Uterus (tissue), 4 donors: ENCODE measurements around the gene BCAS3. TPM values are rescaled to one million over a fixed set of nuclear protein-coding genes. Genes with fewer than 3 reads are reported as not detected.
A peak's percentile ranks its signal among the peaks of the same experiment; 100 is the strongest.

Experiments used
- DNase-seq, 2 donors: peaks; one replicate each; pipeline ENCODE4 v3.0.0-alpha.2; 2019 to 2020
- H3K27ac ChIP-seq, 2 donors: fragments of 200-600 bp; sonication (generic); 1 replicate in 1 of 2; 2 replicates in 1 of 2; pipeline ENCODE4 v1.5.1; 2016 to 2018
- H3K27me3 ChIP-seq, 2 donors: fragments of 200-600 bp; sonication (generic); one replicate each; pipeline ENCODE4 v1.5.1; 2018 to 2019; ENCODE audit warnings: control low read depth in 1 of 2
- H3K36me3 ChIP-seq, 2 donors: fragments of 200-600 bp; sonication (generic); one replicate each; pipeline ENCODE4 v1.5.1; 2019; ENCODE audit warnings: control low read depth in 1 of 2
- H3K4me1 ChIP-seq, 2 donors: fragments of 200-600 bp; sonication (generic); one replicate each; pipeline ENCODE4 v1.5.1; 2018 to 2019; ENCODE audit warnings: control low read depth in 1 of 2
- H3K4me3 ChIP-seq, 2 donors: fragments of 200-600 bp; sonication (generic); 1 replicate in 1 of 2; 2 replicates in 1 of 2; pipeline ENCODE4 v1.5.1; 2018 to 2019; ENCODE audit warnings: mild to moderate bottlenecking in 1 of 2
- H3K9me3 ChIP-seq, 2 donors: fragments of 200-600 bp; sonication (generic); one replicate each; pipeline ENCODE4 v1.5.1; 2019; ENCODE audit warnings: control low read depth in 1 of 2
- POLR2A ChIP-seq, 2 donors: fragments of 450-650 bp; IDR thresholded peaks; one replicate each; pipeline ENCODE4 v1.6.1; 2016; ENCODE audit warnings: antibody characterized with exemption in 2 of 2, mild to moderate bottlenecking in 1 of 2, moderate library complexity in 1 of 2
- intact Hi-C: fragments of 100-400 bp; cut with DNase I; formaldehyde crosslinking; loops from one replicate; pipeline ENCODE4 v1.15.1; 2023; ENCODE audit warnings: low total_unique reads
- total RNA-seq, 4 donors: library from RNA; depleted of rRNA in 3 of 4; stranded (reverse); fragments of >200 nt in 3 of 4; gene quantifications; one replicate each; pipeline versions ENCODE4 v1.1.0 to v1.2.4, GENCODE V29; 2014 to 2023
- TF ChIP-seq, protein P1 (sequence below), 4 experiments: fragments of 200-600 bp in 2 of 4; fragments of 450-650 bp in 2 of 4; sonication (generic) in 2 of 4; IDR thresholded peaks; one replicate each; pipeline ENCODE4 v1.5.1; 2016 to 2019; ENCODE audit warnings: antibody characterized with exemption in 4 of 4, mild to moderate bottlenecking in 2 of 4, moderate library complexity in 1 of 4
- donor health status: DM: yes; HTN: yes; CAD: no.

BCAS3 gene
- total RNA-seq, 4 donors from 2014 or later = 42.6 to 147 (median 83.7) TPM

DNA sequence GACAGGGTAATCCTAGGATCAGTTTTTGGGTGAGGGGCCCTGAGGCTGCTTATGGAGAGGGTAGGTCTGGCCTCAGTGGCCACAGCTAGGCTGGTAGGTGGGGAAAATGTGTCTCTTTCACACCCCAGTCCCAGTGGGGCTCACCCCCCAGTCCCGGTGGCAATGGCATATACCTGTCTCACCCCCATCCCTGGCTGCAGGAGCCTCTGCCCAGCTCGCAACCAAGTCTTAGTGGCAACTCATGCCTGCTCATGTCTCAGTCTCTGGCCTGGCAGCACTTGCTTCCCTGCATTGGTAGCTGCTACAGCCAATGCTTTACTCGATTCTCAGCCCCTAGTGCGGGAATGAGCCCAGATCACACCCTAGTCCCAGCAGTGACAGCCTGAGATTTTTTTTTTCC lies 221.5 kb downstream of the BCAS3 start:
- no peaks in the 10 kb centered on the region for H3K36me3 ChIP-seq
- TF ChIP-seq POLR2A (IDR thresholded peaks at IDR 0.05) = no peak
- TF ChIP-seq, protein P1, sequence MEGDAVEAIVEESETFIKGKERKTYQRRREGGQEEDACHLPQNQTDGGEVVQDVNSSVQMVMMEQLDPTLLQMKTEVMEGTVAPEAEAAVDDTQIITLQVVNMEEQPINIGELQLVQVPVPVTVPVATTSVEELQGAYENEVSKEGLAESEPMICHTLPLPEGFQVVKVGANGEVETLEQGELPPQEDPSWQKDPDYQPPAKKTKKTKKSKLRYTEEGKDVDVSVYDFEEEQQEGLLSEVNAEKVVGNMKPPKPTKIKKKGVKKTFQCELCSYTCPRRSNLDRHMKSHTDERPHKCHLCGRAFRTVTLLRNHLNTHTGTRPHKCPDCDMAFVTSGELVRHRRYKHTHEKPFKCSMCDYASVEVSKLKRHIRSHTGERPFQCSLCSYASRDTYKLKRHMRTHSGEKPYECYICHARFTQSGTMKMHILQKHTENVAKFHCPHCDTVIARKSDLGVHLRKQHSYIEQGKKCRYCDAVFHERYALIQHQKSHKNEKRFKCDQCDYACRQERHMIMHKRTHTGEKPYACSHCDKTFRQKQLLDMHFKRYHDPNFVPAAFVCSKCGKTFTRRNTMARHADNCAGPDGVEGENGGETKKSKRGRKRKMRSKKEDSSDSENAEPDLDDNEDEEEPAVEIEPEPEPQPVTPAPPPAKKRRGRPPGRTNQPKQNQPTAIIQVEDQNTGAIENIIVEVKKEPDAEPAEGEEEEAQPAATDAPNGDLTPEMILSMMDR (IDR thresholded peaks at IDR 0.05) = no peak
- no peak for DNase-seq

DNA sequence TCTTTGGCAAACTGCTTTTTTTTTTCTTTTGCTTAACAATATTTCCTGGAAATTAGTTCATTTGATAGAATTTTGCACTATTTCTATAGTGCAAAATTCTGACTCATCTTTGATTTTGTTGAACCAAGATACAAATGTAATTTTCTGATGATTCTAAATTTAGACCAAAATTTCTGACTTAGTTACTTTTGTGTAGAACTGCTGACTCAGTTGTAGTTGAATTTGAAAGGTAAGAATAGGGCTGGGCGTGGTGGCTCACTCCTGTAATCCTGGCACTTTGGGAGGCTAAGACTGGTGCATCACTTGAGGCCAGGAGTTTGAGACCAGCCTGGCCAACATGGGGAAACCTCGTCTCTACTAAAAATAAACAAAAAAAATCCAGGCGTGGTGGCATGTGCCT lies 223.0 kb downstream of the BCAS3 start:
- TF ChIP-seq, protein P1 (IDR thresholded peaks at IDR 0.05) = no peak
- TF ChIP-seq POLR2A (IDR thresholded peaks at IDR 0.05) = no peak
- no peak overlapping the region for H3K4me3 ChIP-seq
- no peaks in the 10 kb centered on the region for H3K36me3 ChIP-seq
- no peak for DNase-seq
- no peak overlapping the region for H3K27ac ChIP-seq
- H3K4me1 ChIP-seq = no peaks in the 10 kb centered on the region
- peaks cover 0 to 11% of the 10 kb centered on the region in 2 donors for H3K9me3 ChIP-seq
- no peaks in the 10 kb centered on the region for H3K27me3 ChIP-seq
- intact Hi-C loops = no loop called here

More for the DNA sequence above, 221.5 kb downstream of the BCAS3 start:
- Histone ChIP-seq H3K9me3 (peaks cover 0 to 11% of the 10 kb centered on the region in 2 donors), H3K27ac (no peak overlapping the region), H3K4me3 (no peak overlapping the region), H3K27me3 (no peaks in the 10 kb centered on the region), H3K4me1 (no peaks in the 10 kb centered on the region)
- intact Hi-C loops = no loop called here

DNA sequence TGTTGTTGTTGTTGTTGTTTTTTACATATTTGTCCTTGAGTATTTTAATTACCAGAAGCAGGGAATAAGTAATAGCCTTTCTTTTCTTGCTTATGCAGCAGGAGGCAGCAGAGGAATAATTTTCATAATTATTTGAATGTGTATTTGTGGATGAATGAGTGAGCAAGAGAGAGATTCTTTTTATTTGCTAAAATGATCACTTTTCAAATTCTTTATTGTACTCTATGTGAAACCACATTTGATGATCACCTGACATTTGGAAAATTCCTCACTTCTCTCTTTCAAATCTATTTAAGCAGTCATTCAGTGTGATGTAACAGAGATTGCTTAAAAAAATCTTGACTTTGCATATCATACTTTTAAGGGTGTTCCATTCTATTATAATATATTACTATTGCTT lies 223.6 kb downstream of the BCAS3 start:
- H3K27me3 ChIP-seq = no peaks in the 10 kb centered on the region
- no peaks in the 10 kb centered on the region for H3K4me1 ChIP-seq
- no peaks in the 10 kb centered on the region for H3K36me3 ChIP-seq
- intact Hi-C loops = no loop called here
- H3K4me3 ChIP-seq = no peak overlapping the region
- H3K27ac ChIP-seq = no peak overlapping the region
- H3K9me3 ChIP-seq = peaks cover 0 to 8% of the 10 kb centered on the region in 2 donors
- no peak for TF ChIP-seq POLR2A (IDR thresholded peaks at IDR 0.05)
- TF ChIP-seq, protein P1 (IDR thresholded peaks at IDR 0.05) = no peak
- DNase-seq = no peak

DNA sequence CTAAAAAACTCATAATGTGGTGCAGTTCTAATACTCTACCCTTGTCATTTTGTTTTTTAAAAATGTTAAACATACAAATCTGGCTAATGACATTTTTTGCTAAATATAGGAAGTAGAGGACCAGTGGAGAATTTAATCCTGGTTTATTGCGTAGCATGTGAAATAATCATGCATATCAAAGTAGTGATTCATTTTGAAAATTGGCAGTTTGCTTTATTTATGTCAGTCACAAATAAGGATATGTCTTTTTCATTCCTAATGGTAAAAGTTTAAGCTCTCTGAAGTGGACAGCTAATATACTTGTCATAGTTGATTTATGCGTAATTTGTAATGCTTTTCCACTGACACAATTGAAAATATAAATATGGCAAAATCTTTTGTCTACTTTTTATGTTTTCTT lies 224.2 kb downstream of the BCAS3 start:
- Histone ChIP-seq H3K27me3 (no peaks in the 10 kb centered on the region), H3K36me3 (no peaks in the 10 kb centered on the region), H3K9me3 (peaks cover 0 to 8% of the 10 kb centered on the region in 2 donors), H3K27ac (no peak overlapping the region), H3K4me3 (no peak overlapping the region), H3K4me1 (no peaks in the 10 kb centered on the region)
- no peak for TF ChIP-seq POLR2A (IDR thresholded peaks at IDR 0.05)
- TF ChIP-seq, protein P1 (IDR thresholded peaks at IDR 0.05) = no peak
- intact Hi-C loops = no loop called here
- no peak for DNase-seq

DNA sequence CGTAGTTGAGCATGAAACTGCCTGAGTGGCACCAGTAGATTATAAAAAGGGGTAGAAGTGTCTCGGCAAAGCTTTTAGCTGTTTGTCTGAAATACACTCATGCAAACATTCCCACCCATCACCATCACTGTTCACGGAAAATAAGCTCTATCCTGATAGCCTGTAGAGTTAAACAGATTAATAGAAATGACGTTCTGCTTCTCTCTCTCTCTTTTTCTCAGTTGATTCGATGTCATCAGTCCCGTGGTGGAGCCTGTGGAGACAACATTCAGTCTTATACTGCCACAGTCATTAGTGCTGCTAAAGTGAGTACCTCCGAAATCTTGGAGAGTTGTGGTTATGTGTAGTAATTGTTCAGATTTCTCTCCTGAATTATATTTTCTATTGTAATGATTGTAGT lies 224.7 kb downstream of the BCAS3 start:
- TF ChIP-seq POLR2A (IDR thresholded peaks at IDR 0.05) = peak in 1 of 2 donors; percentile 11
- TF ChIP-seq, protein P1 (IDR thresholded peaks at IDR 0.05) = no peak
- Histone ChIP-seq H3K9me3 (peaks cover 0 to 4% of the 10 kb centered on the region in 2 donors), H3K36me3 (no peaks in the 10 kb centered on the region), H3K27me3 (no peaks in the 10 kb centered on the region), H3K27ac (no peak overlapping the region), H3K4me3 (no peak overlapping the region), H3K4me1 (no peaks in the 10 kb centered on the region)
- DNase-seq = no peak
- intact Hi-C loops = no loop called here
